ENCODE results near the gene MYRFL.

The MYRFL gene

DNA sequence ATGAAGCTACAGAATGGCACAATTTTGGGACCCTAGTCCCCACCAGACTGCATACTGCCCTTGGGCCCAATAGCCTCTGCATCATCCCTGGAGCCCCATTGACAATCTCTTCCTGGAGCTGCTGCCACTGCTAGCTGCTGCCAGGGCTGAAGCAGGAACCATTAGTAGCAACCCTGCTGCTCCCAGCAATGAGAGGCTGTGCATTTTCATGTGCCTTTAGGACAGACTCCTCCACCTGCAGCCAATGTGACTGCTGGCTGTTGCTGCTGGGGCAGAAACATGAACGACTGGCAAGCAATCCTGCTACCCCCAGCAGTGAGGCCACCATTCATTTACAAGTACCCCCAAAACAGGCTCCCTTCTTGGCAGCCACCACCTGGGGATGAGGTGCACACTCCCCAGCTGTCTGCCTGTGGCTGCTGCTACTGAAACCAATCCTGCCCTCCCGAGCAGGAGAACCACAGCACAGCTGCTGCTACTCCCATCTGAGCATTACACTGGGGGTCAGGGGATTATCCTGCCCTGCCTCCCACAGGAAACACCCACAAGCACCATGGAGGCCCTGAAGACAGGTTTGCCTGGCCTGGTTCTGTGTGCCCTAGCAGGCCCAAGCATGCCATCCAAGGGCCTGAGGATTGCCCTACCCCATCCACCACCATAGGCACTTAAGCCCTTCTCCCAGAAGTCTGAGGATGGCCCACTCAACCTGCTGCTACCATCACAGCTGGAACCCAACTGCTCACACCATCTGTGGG lies 181.0 kb downstream of the MYRFL start:
- no peak overlapping the region for H3K9ac ChIP-seq (ENCODE audit: low read length)
- H3K9me3 ChIP-seq (ENCODE audit: control insufficient read depth, low read length), result peaks cover 31% of the 10 kb centered on the region
- H3K23ac ChIP-seq (ENCODE audit: low read length in 2 of 2), result no peak overlapping the region
- no peak overlapping the region for H3K4ac ChIP-seq (ENCODE audit: low read depth in 1 of 2, low read length in 2 of 2)
- no peak overlapping the region for H2BK15ac ChIP-seq (ENCODE audit: low read depth, poor library complexity, severe bottlenecking)
- no peak overlapping the region for H2BK12ac ChIP-seq (ENCODE audit: low read length in 2 of 2)
- H2BK5ac ChIP-seq (ENCODE audit: low read depth, low read length, poor library complexity, severe bottlenecking), result no peak overlapping the region
- no peak overlapping the region for H3K18ac ChIP-seq (ENCODE audit: low read depth in 1 of 2, low read length in 2 of 2)
- no peaks in the 10 kb centered on the region for H3K79me1 ChIP-seq (replicated peaks; ENCODE audit: low read length, poor library complexity, severe bottlenecking)
- H2AK5ac ChIP-seq (ENCODE audit: low read length, severe bottlenecking), result no peak overlapping the region
- H3K4me3 ChIP-seq (ENCODE audit: insufficient read depth in 1 of 2, low read depth in 1 of 2, low read length in 2 of 2), result no peak overlapping the region
- peak overlapping the region; percentile 35 for H4K91ac ChIP-seq (ENCODE audit: low read length)
- H3K27ac ChIP-seq (ENCODE audit: low read length, poor library complexity, severe bottlenecking), result no peak overlapping the region
- no peak overlapping the region for H3K4me2 ChIP-seq (ENCODE audit: low read length, poor library complexity, severe bottlenecking)
- no peak overlapping the region for H2AFZ ChIP-seq (ENCODE audit: low read depth, low read length)
- no peak overlapping the region for H2BK120ac ChIP-seq (ENCODE audit: low read depth, low read length)
- no peaks in the 10 kb centered on the region for H3K36me3 ChIP-seq (ENCODE audit: control insufficient read depth in 1 of 2, insufficient read depth in 2 of 2, low read depth in 1 of 2, low read length in 2 of 2)
- 82% methylated on average over 2 of the region's 2 CpGs for WGBS
- H3K27me3 ChIP-seq (ENCODE audit: control insufficient read depth in 1 of 2, insufficient read depth in 1 of 2, low read length in 2 of 2), result no peaks in the 10 kb centered on the region
- peaks cover 6% of the 10 kb centered on the region for H3K4me1 ChIP-seq (ENCODE audit: control insufficient read depth, insufficient read depth, low read depth, low read length)
- H4K8ac ChIP-seq (ENCODE audit: low read length), result peak overlapping the region; percentile 59
- peak overlapping the region in 1 of 2 experiments; percentile 35 for H3K14ac ChIP-seq (ENCODE audit: low read length in 2 of 2)
- DNase-seq, result no peak

DNA sequence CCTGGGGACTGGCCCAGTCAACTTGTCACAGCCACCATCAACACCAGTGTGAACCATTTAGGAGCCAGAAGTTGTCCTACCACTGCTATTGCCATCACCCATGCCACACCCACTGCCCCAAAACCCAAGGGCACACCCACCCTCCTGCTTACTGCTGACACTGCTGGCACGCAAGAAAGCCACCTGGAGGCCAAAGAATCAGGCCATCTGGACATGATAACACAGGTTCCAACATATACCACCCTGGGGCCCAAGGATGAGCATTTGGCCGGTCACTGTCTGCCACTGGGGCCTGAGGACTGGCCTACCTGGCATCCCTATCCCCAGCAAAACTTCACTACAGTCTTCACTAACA lies 181.6 kb downstream of the MYRFL start:
- peak overlapping the region; percentile 59 for H4K8ac ChIP-seq (ENCODE audit: low read length)
- DNase-seq, result no peak
- peak overlapping the region in 1 of 2 experiments; percentile 35 for H3K14ac ChIP-seq (ENCODE audit: low read length in 2 of 2)

DNA sequence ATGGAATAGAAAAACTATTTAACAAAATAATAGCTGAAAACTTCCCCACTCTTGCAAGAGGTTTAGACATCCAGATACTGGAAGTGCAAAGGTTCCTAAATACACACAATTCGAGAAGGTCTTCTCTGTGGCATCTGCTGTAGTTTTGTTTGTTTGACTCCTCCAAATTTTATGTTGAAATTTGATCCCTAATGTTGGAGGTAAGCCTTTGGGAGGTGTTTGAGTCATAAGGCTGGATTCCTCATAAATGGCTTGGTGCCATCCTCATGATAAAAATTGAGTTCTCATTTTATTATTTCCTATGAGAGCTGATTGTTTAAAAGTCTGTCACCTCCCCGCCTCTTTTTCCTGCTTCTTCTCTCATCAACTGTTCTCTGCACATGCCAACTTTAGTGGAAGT lies 182.7 kb downstream of the MYRFL start:
- no peak overlapping the region for H2BK5ac ChIP-seq (ENCODE audit: low read depth, low read length, poor library complexity, severe bottlenecking)
- no peak overlapping the region for H2AK5ac ChIP-seq (ENCODE audit: low read length, severe bottlenecking)
- H3K14ac ChIP-seq (ENCODE audit: low read length in 2 of 2), result no peak overlapping the region
- H4K91ac ChIP-seq (ENCODE audit: low read length), result no peak overlapping the region
- H2BK120ac ChIP-seq (ENCODE audit: low read depth, low read length), result no peak overlapping the region
- no peak for DNase-seq
- H4K8ac ChIP-seq (ENCODE audit: low read length), result no peak overlapping the region
- H2BK12ac ChIP-seq (ENCODE audit: low read length in 2 of 2), result no peak overlapping the region
- no peak overlapping the region for H2BK15ac ChIP-seq (ENCODE audit: low read depth, poor library complexity, severe bottlenecking)
- no peaks in the 10 kb centered on the region for H3K27me3 ChIP-seq (ENCODE audit: control insufficient read depth in 1 of 2, insufficient read depth in 1 of 2, low read length in 2 of 2)
- no peaks in the 10 kb centered on the region for H3K36me3 ChIP-seq (ENCODE audit: control insufficient read depth in 1 of 2, insufficient read depth in 2 of 2, low read depth in 1 of 2, low read length in 2 of 2)
- no peak overlapping the region for H3K23ac ChIP-seq (ENCODE audit: low read length in 2 of 2)
- H3K4me2 ChIP-seq (ENCODE audit: low read length, poor library complexity, severe bottlenecking), result no peak overlapping the region
- H3K79me1 ChIP-seq (replicated peaks; ENCODE audit: low read length, poor library complexity, severe bottlenecking), result no peaks in the 10 kb centered on the region
- no peak overlapping the region for H3K4me3 ChIP-seq (ENCODE audit: insufficient read depth in 1 of 2, low read depth in 1 of 2, low read length in 2 of 2)
- no peak overlapping the region for H3K9ac ChIP-seq (ENCODE audit: low read length)
- H3K4ac ChIP-seq (ENCODE audit: low read depth in 1 of 2, low read length in 2 of 2), result no peak overlapping the region
- H3K27ac ChIP-seq (ENCODE audit: low read length, poor library complexity, severe bottlenecking), result no peak overlapping the region
- H3K18ac ChIP-seq (ENCODE audit: low read depth in 1 of 2, low read length in 2 of 2), result no peak overlapping the region
- H3K9me3 ChIP-seq (ENCODE audit: control insufficient read depth, low read length), result peaks cover 31% of the 10 kb centered on the region
- 91% methylated on average over 2 of the region's 2 CpGs for WGBS
- no peak overlapping the region for H2AFZ ChIP-seq (ENCODE audit: low read depth, low read length)
- H3K4me1 ChIP-seq (ENCODE audit: control insufficient read depth, insufficient read depth, low read depth, low read length), result peaks cover 3% of the 10 kb centered on the region

More for the DNA sequence above, 181.6 kb downstream of the MYRFL start:
- H2BK5ac ChIP-seq (ENCODE audit: low read depth, low read length, poor library complexity, severe bottlenecking), result no peak overlapping the region
- H2BK120ac ChIP-seq (ENCODE audit: low read depth, low read length), result no peak overlapping the region
- H3K4ac ChIP-seq (ENCODE audit: low read depth in 1 of 2, low read length in 2 of 2), result no peak overlapping the region
- H3K18ac ChIP-seq (ENCODE audit: low read depth in 1 of 2, low read length in 2 of 2), result no peak overlapping the region
- H3K36me3 ChIP-seq (ENCODE audit: control insufficient read depth in 1 of 2, insufficient read depth in 2 of 2, low read depth in 1 of 2, low read length in 2 of 2), result no peaks in the 10 kb centered on the region
- peak overlapping the region; percentile 35 for H4K91ac ChIP-seq (ENCODE audit: low read length)
- no peak overlapping the region for H2AFZ ChIP-seq (ENCODE audit: low read depth, low read length)
- peaks cover 31% of the 10 kb centered on the region for H3K9me3 ChIP-seq (ENCODE audit: control insufficient read depth, low read length)
- H3K4me1 ChIP-seq (ENCODE audit: control insufficient read depth, insufficient read depth, low read depth, low read length), result peaks cover 6% of the 10 kb centered on the region
- H2AK5ac ChIP-seq (ENCODE audit: low read length, severe bottlenecking), result no peak overlapping the region
- no peaks in the 10 kb centered on the region for H3K79me1 ChIP-seq (replicated peaks; ENCODE audit: low read length, poor library complexity, severe bottlenecking)
- no peak overlapping the region for H3K9ac ChIP-seq (ENCODE audit: low read length)
- H3K27ac ChIP-seq (ENCODE audit: low read length, poor library complexity, severe bottlenecking), result no peak overlapping the region
- H3K4me2 ChIP-seq (ENCODE audit: low read length, poor library complexity, severe bottlenecking), result no peak overlapping the region
- H3K4me3 ChIP-seq (ENCODE audit: insufficient read depth in 1 of 2, low read depth in 1 of 2, low read length in 2 of 2), result no peak overlapping the region
- 45% methylated on average over 2 of the region's 2 CpGs for whole genome bisulfite sequencing
- H2BK12ac ChIP-seq (ENCODE audit: low read length in 2 of 2), result no peak overlapping the region
- H3K23ac ChIP-seq (ENCODE audit: low read length in 2 of 2), result no peak overlapping the region
- no peaks in the 10 kb centered on the region for H3K27me3 ChIP-seq (ENCODE audit: control insufficient read depth in 1 of 2, insufficient read depth in 1 of 2, low read length in 2 of 2)
- no peak overlapping the region for H2BK15ac ChIP-seq (ENCODE audit: low read depth, poor library complexity, severe bottlenecking)
